NCI-H2107 treated with DMSO at 0.1 percent for 48 hours (cell line): ENCODE results near the gene NDRG4.
"Not testable (repeated sequence)": the region's sequence is repeated elsewhere in the genome, so short reads cannot be mapped to it uniquely, and the experiment has no call there.

Experiments used
- DNase-seq: peaks from one replicate; lab custom pipeline; 2025; ENCODE audit not compliant: unreplicated experiment; lab: John Stamatoyannopoulos, UW

NDRG4 gene

GRCh38 chr16:58464916-58465731 lies 34.8 kb upstream of the NDRG4 start:
- no peak for DNase-seq

- DNase-seq, result no peak
Observed at GRCh38 chr16:58465817-58466216, 34.1 kb upstream of the NDRG4 start.

GRCh38 chr16:58466396-58466795 lies 33.5 kb upstream of the NDRG4 start:
- no peak for DNase-seq

- DNase-seq, result no peak
Observed at GRCh38 chr16:58467905-58468304, 32.0 kb upstream of the NDRG4 start.

- peak; percentile 76 for DNase-seq
Observed at GRCh38 chr16:58471209-58471975, 28.6 kb upstream of the NDRG4 start.

GRCh38 chr16:58472266-58472665 lies 27.7 kb upstream of the NDRG4 start:
- DNase-seq, result no peak

GRCh38 chr16:58472827-58473226 lies 27.1 kb upstream of the NDRG4 start:
- no peak for DNase-seq

DNA sequence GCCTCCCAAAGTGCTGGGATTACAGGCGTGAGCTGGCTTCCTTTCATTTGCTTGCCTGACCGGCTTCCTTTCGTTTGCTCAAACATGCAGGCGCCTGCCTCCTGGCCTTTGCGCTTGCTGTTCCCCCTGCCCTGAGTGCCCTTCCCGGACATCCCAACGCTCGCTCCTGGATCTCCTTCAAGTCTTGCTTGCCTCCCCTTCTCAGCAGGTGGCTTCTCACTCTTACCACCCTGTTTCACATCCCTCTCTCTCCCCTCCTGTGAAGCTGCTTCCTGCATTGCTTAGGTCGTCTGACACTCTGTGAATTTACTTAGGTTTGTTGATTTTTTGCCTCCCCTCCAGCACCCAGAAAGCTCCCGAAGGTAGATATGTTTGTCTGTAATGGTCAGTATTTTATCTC lies 25.6 kb upstream of the NDRG4 start:
- no peak for DNase-seq

- DNase-seq, result no peak
Observed at GRCh38 chr16:58475091-58475619, 24.8 kb upstream of the NDRG4 start.

DNA sequence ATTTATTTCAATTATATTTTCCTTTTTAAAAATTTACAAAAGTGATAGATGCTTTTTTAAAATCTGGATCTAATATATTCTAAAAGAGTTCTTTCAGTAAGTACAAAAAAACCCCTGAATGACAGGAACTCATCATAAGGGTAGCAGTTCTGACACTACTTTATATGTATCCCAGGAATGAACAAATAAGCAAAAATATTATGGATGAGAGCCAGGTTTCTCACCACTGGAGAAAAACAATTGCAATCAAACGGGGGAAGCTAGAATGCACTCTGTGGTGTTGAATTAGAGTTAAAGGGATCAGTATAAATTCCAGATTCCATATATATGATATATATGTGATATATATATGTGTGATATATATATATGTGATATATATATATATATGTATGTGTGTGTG lies 23.2 kb upstream of the NDRG4 start:
- DNase-seq, result no peak

DNA sequence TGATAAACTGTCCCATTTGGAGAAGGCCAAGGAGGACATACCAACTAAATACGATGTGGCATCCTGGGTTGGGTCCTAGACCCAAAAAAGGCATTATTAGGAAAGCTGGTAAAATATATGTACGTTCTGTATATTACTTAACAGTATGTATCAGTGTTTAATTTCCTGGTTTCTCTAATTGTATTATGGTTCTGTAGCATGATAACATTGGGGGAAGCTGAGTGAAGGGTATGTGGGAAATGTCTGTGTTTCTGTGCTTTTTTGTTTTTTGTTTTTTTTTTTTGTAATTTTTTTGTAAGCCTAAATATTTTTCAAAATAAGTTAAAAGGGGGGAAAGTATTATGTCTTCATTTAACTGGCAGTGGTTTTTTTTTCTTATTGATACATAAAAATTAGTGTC lies 21.5 kb upstream of the NDRG4 start:
- DNase-seq, result no peak

- DNase-seq, result no peak
Observed at GRCh38 chr16:58481226-58481869, 18.6 kb upstream of the NDRG4 start.

DNA sequence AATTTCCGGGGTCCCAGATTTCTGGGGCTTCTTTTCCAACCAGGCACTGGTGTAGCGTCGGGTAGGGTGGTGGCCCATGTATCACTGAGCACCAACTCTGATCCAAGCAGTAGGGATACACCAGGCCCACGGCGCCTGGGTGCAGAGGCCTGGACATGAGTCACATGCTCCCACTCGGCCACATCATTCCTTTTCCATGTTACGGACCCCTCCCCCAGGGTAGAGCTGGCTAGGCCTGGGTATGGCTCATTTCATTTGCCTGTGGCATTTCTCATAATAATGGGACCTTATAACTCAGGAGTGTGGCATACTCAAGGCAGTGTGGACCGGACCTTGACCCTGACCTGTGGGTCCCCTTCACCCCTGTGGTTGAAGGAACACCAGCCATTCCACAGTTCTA lies 18.0 kb upstream of the NDRG4 start:
- no peak for DNase-seq

DNA sequence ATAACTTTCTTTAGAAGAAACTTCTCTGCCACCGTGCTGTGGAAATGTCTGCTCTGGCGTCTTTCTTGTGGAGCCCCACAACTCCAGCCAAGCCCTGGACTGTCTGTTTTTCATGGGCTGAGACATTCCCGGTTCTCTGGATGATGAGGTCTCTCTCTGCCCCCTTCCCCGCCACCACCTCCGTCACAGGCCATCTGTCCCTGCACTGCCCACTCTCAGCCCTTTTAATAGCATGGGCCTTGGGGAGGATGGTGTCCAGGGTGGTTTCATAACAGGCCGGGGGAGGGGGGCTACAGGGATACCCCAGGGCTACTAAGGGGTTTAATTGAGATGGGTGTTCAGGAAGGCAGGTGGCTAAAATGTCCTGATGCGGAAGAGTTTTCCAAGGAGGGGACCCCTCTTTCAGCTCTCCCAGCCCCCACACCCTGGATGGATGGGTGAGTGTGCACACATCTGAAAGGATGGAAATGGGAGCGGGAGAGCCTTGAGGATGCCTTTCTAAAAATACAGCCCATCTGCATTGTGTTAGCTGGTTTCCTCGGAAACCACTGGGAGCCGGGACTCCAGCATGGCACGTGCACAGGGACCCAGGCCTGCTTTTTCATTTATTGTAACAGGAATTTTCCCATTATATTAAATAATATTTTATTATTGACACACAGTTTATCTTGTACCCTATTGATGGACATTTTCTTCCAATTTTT lies 14.6 kb upstream of the NDRG4 start:
- DNase-seq, result no peak

DNA sequence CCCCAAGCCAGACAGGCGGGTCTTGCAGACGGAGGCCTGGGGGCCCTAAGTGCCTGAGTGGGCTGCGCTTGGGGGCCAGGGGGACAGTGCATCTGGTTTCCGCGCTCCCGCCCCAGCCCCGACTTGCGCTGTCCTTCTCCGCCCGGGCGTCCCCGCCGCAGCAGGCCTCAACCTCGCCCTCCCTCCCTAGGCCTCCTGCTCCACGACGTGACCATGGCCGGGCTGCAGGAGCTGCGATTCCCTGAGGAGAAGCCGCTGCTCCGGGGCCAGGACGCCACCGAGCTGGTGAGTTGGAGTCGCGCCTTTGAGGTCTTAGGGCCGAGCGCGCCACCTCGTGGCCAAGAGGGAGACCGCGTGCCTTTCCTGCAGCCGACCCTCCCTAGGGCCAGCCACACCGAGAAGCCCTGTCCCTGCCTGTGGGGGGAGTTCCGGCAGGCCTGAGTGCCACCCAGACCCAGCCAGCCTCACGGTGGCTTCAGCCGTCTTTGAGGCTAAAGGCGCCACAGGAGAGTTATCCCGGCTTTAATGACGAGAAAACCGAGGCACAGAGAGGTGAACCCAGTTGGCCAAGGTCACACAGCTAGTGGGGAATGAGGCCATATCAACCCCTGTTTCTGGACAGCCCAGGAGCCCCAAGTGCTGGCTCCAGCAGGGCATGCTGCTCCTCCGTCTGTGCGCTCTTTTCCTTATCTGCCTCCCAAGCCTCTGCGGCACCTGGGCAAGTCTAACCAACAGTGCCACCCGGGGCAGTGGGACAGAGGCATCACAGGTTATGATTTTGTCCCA lies 12.2 kb upstream of the NDRG4 start:
- DNase-seq, result peak; percentile 25

DNA sequence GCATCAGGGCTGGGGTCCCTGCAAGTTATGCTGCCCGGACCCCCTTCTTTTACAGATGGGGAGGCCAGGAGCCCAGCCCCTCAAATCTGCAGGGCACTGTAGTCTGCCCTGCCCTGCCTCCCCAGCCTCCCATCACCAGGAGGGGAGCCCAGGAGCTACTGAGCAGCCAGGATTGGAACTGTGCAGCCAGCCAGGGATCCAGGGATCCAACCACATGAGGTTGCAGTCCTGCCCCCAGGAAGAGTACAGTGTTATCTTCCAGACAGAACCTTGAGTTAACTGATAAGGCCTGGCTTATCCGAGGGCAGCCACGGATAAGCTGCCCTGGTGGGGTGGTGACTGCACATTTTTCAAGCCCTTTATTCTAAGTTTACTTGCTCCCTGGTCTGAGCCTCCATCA lies 11.4 kb upstream of the NDRG4 start:
- no peak for DNase-seq

GRCh38 chr16:58490065-58490464 lies 9.9 kb upstream of the NDRG4 start:
- DNase-seq, result no peak

DNA sequence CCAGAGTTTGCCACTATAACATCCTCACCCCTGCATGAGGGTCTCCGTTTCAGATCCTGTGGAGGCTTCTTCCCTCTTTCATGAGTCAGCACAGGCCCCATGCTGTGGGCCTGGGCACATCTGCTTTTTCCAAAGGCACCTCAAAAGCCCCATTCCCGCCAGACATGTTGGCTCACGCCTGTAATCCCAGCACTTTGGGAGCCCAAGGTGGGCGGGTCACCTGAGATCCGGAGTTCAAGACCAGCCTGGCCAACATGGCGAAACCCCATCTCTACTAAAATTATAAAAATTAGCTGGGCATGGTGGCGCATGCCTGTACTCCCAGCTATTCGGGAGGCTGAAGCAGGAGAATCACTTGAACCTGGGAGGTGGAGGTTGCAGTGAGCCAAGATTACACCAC lies 9.4 kb upstream of the NDRG4 start:
- not testable (repeated sequence) for DNase-seq

DNA sequence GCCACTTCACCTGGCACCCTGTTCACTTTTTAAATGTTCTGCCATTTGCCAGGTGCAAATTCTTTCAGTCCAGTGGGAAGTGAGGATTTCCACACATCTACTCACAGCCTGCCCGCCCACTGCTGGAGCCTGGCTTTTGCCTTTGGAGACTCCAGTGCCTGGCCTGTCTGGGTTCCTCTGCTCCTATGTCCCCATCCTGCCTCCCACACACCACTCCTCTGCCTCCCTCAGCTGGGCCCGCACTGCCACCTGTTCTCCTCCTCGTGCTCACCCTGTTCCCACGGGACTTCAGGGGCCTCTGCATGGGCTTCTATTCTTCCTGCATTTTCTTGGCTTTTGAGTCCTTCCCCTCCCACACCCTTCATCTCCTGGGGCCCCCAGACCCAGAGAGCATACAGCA lies 7.9 kb upstream of the NDRG4 start:
- DNase-seq, result peak; percentile 44

DNA sequence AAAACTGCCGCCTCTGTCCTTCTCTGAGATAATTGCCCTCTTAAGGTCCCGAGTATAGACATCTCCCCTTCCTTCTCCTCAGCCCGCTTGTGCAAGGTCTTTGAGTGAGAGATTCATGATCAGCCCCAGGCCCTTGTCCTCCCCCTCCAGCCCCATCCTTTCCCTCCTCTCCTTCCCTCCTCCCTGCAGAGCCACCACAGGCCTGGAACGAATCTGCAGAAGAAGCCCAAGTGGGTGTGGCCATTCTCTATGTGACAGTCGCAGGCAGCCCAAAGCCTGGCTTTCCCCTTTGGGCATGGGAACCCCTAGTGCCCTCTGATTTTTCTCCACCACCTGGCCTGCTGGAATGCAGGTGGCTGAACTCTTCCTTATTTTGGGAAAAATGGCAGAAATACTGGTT lies 7.2 kb upstream of the NDRG4 start:
- no peak for DNase-seq
